ENCODE measurements around the gene RNF217.

Gene RNF217

GRCh38 chr6:125076482-125076742 is 114.2 kb downstream of the RNF217 start:
- H3K27ac ChIP-seq (ENCODE audit: low read depth, low read length, severe bottlenecking), result no peak overlapping the region
- H3K9me3 ChIP-seq (ENCODE audit: control insufficient read depth, low read length), result no peaks in the 10 kb centered on the region
- H3K4me1 ChIP-seq (ENCODE audit: control insufficient read depth, insufficient read depth, low read length, poor library complexity, severe bottlenecking), result no peaks in the 10 kb centered on the region
- no peak overlapping the region for H3K4me3 ChIP-seq (ENCODE audit: extremely low read depth, insufficient read depth, low read length, poor library complexity, severe bottlenecking)
- H3K36me3 ChIP-seq (ENCODE audit: control insufficient read depth, insufficient read depth, low read length), result peaks cover 28% of the 10 kb centered on the region
- WGBS, 2 experiments (ENCODE audit: insufficient coverage in 2 of 2), result 100% methylated on average over 2 of the region's 3 CpGs; no CpG with 5 or more reads in 1 of the 2 experiments

DNA sequence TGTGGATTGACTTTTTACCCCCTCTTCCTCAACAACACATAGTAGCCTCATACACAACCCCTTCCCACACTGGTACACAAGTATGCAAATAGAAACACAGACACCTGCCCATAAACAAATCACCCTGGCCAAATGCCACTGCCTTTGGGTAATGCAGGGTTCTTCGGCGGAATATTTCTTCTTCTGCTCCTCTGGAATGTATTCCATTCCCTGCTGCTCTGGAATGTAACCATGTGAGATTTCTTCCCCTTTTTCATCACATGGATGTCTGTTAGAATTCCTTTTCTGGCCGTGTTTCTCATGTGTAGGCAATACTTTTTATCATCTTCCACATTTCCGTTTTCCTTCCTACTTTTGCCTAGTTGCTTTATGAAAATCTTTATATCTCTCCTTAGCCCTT is 115.2 kb downstream of the RNF217 start:
- no peak overlapping the region for H3K27ac ChIP-seq (ENCODE audit: low read depth, low read length, severe bottlenecking)
- H3K36me3 ChIP-seq (ENCODE audit: control insufficient read depth, insufficient read depth, low read length), result peaks cover 35% of the 10 kb centered on the region
- WGBS, 2 experiments (ENCODE audit: insufficient coverage in 2 of 2), result 88 to 92% methylated on average over 3 of the region's 4 CpGs

GRCh38 chr6:125078602-125079321 is 116.5 kb downstream of the RNF217 start:
- 100% methylated on average over 2 of the region's 5 CpGs for WGBS, 2 experiments (ENCODE audit: insufficient coverage in 2 of 2)
- Histone ChIP-seq H3K4me1 (ENCODE audit: control insufficient read depth, insufficient read depth, low read length, poor library complexity, severe bottlenecking) (no peaks in the 10 kb centered on the region), H3K4me3 (ENCODE audit: extremely low read depth, insufficient read depth, low read length, poor library complexity, severe bottlenecking) (no peak overlapping the region), H3K36me3 (ENCODE audit: control insufficient read depth, insufficient read depth, low read length) (peaks cover 47% of the 10 kb centered on the region), H3K27ac (ENCODE audit: low read depth, low read length, severe bottlenecking) (no peak overlapping the region), H3K9me3 (ENCODE audit: control insufficient read depth, low read length) (no peaks in the 10 kb centered on the region)

More for the DNA sequence above, 115.2 kb downstream of the RNF217 start:
- Histone ChIP-seq H3K9me3 (ENCODE audit: control insufficient read depth, low read length) (no peaks in the 10 kb centered on the region), H3K4me1 (ENCODE audit: control insufficient read depth, insufficient read depth, low read length, poor library complexity, severe bottlenecking) (no peaks in the 10 kb centered on the region), H3K4me3 (ENCODE audit: extremely low read depth, insufficient read depth, low read length, poor library complexity, severe bottlenecking) (no peak overlapping the region)

- WGBS, 2 experiments (ENCODE audit: insufficient coverage in 2 of 2), result 88 to 92% methylated on average over 2 to 3 of the region's 8 CpGs
- Histone ChIP-seq H3K4me3 (ENCODE audit: extremely low read depth, insufficient read depth, low read length, poor library complexity, severe bottlenecking) (no peak overlapping the region), H3K9me3 (ENCODE audit: control insufficient read depth, low read length) (no peaks in the 10 kb centered on the region), H3K27ac (ENCODE audit: low read depth, low read length, severe bottlenecking) (no peak overlapping the region), H3K4me1 (ENCODE audit: control insufficient read depth, insufficient read depth, low read length, poor library complexity, severe bottlenecking) (no peaks in the 10 kb centered on the region), H3K36me3 (ENCODE audit: control insufficient read depth, insufficient read depth, low read length) (peaks cover 30% of the 10 kb centered on the region)
These were observed 120.9 kb downstream of the RNF217 start for GRCh38 chr6:125082908-125083683.

GRCh38 chr6:125083684-125083990 is 121.4 kb downstream of the RNF217 start:
- WGBS, 2 experiments (ENCODE audit: insufficient coverage in 2 of 2), result 100% methylated on average over 1 to 2 of the region's 2 CpGs
- Histone ChIP-seq H3K4me1 (ENCODE audit: control insufficient read depth, insufficient read depth, low read length, poor library complexity, severe bottlenecking) (no peaks in the 10 kb centered on the region), H3K4me3 (ENCODE audit: extremely low read depth, insufficient read depth, low read length, poor library complexity, severe bottlenecking) (no peak overlapping the region), H3K9me3 (ENCODE audit: control insufficient read depth, low read length) (no peaks in the 10 kb centered on the region), H3K27ac (ENCODE audit: low read depth, low read length, severe bottlenecking) (no peak overlapping the region), H3K36me3 (ENCODE audit: control insufficient read depth, insufficient read depth, low read length) (peaks cover 25% of the 10 kb centered on the region)

GRCh38 chr6:125086716-125087115 is 124.5 kb downstream of the RNF217 start:
- Histone ChIP-seq H3K36me3 (ENCODE audit: control insufficient read depth, insufficient read depth, low read length) (peaks cover 16% of the 10 kb centered on the region), H3K27ac (ENCODE audit: low read depth, low read length, severe bottlenecking) (no peak overlapping the region), H3K4me1 (ENCODE audit: control insufficient read depth, insufficient read depth, low read length, poor library complexity, severe bottlenecking) (no peaks in the 10 kb centered on the region), H3K4me3 (ENCODE audit: extremely low read depth, insufficient read depth, low read length, poor library complexity, severe bottlenecking) (no peak overlapping the region), H3K9me3 (ENCODE audit: control insufficient read depth, low read length) (no peaks in the 10 kb centered on the region)

DNA sequence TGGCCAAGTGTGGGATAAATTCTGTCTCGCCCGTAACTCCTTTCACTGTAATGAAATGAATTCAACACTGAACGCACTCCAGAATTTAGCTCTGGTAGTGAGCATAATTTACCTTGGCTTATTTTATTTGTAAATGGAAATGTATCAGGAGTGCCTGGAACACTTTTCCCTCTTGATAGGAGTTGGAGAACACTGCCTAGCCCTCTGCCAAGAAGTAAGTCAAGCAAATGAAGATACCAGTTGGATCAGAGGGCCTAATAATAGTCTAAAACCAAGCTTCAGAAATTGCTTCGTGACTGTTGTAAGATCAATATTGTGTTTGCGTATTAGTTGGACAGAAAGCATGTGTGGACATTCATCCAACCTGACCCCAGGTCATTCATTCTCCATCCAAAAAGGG is 126.7 kb downstream of the RNF217 start:
- no peak overlapping the region for H3K27ac ChIP-seq (ENCODE audit: low read depth, low read length, severe bottlenecking)
- no peaks in the 10 kb centered on the region for H3K9me3 ChIP-seq (ENCODE audit: control insufficient read depth, low read length)
- WGBS, 2 experiments (ENCODE audit: insufficient coverage in 2 of 2), result 91% methylated on average over 4 of the region's 5 CpGs; no CpG with 5 or more reads in 1 of the 2 experiments
- no peak overlapping the region for H3K4me3 ChIP-seq (ENCODE audit: extremely low read depth, insufficient read depth, low read length, poor library complexity, severe bottlenecking)
- no peaks in the 10 kb centered on the region for H3K4me1 ChIP-seq (ENCODE audit: control insufficient read depth, insufficient read depth, low read length, poor library complexity, severe bottlenecking)
- H3K36me3 ChIP-seq (ENCODE audit: control insufficient read depth, insufficient read depth, low read length), result no peaks in the 10 kb centered on the region

GRCh38 chr6:125094563-125094962 is 132.3 kb downstream of the RNF217 start:
- H3K4me3 ChIP-seq (ENCODE audit: extremely low read depth, insufficient read depth, low read length, poor library complexity, severe bottlenecking), result no peak overlapping the region
- no peak overlapping the region for H3K27ac ChIP-seq (ENCODE audit: low read depth, low read length, severe bottlenecking)
- WGBS, 2 experiments (ENCODE audit: insufficient coverage in 2 of 2), result 82% methylated on average over 2 of the region's 3 CpGs; no CpG with 5 or more reads in 1 of the 2 experiments
- no peaks in the 10 kb centered on the region for H3K36me3 ChIP-seq (ENCODE audit: control insufficient read depth, insufficient read depth, low read length)
- H3K9me3 ChIP-seq (ENCODE audit: control insufficient read depth, low read length), result no peaks in the 10 kb centered on the region
- H3K4me1 ChIP-seq (ENCODE audit: control insufficient read depth, insufficient read depth, low read length, poor library complexity, severe bottlenecking), result peaks cover 4% of the 10 kb centered on the region

DNA sequence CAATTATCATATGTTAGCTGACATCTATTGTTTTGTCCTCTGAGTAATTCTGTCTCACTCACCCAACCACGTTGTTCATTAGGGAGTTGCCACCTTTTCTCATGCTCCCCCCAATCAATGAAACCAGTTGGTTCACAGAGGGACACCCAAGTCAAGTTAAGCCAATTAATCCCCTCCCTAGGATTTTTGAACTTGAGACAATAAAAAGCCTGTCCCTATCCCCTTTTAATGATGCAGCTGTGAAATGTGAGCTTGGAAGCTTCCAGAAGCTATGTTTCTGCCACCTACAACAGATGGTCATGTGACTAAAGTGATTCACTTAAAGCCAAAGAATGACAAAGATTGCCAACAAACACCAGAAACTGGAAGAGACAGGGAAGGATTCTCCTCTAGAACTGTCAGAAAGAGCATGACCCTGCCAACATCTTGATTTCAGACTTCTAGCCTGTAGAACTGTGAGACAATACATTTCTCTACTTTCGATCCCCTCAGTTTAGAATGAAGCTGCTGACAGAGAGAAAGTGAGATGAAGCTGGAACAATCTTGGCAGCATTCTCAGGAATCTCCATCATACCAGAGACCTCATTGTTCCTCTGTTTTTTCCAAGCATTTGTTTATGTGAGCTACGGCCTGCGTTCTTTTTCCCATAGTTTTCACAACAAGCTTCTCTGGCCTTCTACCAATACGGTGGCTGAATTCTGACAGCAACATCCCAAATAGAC is 133.5 kb downstream of the RNF217 start:
- Histone ChIP-seq H3K9me3 (ENCODE audit: control insufficient read depth, low read length) (no peaks in the 10 kb centered on the region), H3K27ac (ENCODE audit: low read depth, low read length, severe bottlenecking) (peak overlapping the region; percentile 39), H3K4me3 (ENCODE audit: extremely low read depth, insufficient read depth, low read length, poor library complexity, severe bottlenecking) (no peak overlapping the region), H3K36me3 (ENCODE audit: control insufficient read depth, insufficient read depth, low read length) (no peaks in the 10 kb centered on the region), H3K4me1 (ENCODE audit: control insufficient read depth, insufficient read depth, low read length, poor library complexity, severe bottlenecking) (peaks cover 10% of the 10 kb centered on the region)
- whole genome bisulfite sequencing, 2 experiments (ENCODE audit: insufficient coverage in 2 of 2), result 95 to 100% methylated on average over 4 of the region's 5 CpGs

DNA sequence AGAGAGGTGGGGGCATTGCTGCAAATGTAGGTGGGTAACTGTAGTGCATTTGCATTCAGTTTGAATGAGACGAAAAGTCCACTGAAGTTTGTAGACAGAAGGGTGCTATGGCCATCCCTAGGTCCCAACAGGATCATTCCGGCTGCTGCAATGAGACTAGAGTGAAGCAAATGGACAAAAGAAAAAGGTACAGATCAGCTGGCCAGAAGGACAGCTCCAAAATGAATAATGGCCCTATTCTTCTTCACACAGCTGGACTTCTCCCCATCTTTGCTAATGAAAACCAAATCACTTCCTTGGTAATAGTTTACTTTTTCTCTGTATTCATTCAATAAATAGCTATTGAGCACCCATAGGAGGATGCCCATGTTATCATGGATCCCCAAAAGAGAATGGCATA is 134.9 kb downstream of the RNF217 start:
- peaks cover 22% of the 10 kb centered on the region for H3K4me1 ChIP-seq (ENCODE audit: control insufficient read depth, insufficient read depth, low read length, poor library complexity, severe bottlenecking)
- 88 to 100% methylated on average over 2 of the region's 2 CpGs for WGBS, 2 experiments (ENCODE audit: insufficient coverage in 2 of 2)
- H3K4me3 ChIP-seq (ENCODE audit: extremely low read depth, insufficient read depth, low read length, poor library complexity, severe bottlenecking), result no peak overlapping the region
- H3K9me3 ChIP-seq (ENCODE audit: control insufficient read depth, low read length), result no peaks in the 10 kb centered on the region
- H3K36me3 ChIP-seq (ENCODE audit: control insufficient read depth, insufficient read depth, low read length), result no peaks in the 10 kb centered on the region
- H3K27ac ChIP-seq (ENCODE audit: low read depth, low read length, severe bottlenecking), result no peak overlapping the region

DNA sequence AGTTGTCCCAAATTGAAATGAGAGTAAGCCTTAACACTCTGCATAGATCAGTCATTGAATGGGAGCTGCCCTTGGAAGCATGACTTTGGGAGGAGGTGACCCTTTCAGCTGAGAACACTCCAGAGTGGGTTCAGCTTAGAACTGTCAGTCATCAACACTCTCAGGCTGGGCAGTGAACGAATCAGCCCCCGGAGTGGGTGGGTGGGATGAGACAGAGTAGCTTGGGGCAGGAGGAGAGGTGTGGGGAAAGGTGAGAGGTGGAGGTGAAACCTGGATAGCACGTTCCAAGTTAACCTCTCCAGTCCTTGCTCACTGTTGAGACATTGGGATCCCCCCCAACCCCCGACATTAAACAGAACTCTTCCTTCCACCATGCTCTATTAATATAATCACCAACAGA is 136.0 kb downstream of the RNF217 start:
- Histone ChIP-seq H3K4me3 (ENCODE audit: extremely low read depth, insufficient read depth, low read length, poor library complexity, severe bottlenecking) (no peak overlapping the region), H3K4me1 (ENCODE audit: control insufficient read depth, insufficient read depth, low read length, poor library complexity, severe bottlenecking) (peaks cover 27% of the 10 kb centered on the region), H3K27ac (ENCODE audit: low read depth, low read length, severe bottlenecking) (no peak overlapping the region), H3K36me3 (ENCODE audit: control insufficient read depth, insufficient read depth, low read length) (no peaks in the 10 kb centered on the region), H3K9me3 (ENCODE audit: control insufficient read depth, low read length) (no peaks in the 10 kb centered on the region)
- WGBS, 2 experiments (ENCODE audit: insufficient coverage in 2 of 2), result 86 to 93% methylated on average over 2 of the region's 4 CpGs

Measured in mesodermal cell (in vitro differentiated cells).